Panc1 (cell line): ENCODE data around the gene KRT4. TPM values are rescaled to one million over a fixed set of nuclear protein-coding genes. Genes with fewer than 3 reads are reported as not detected.

ENCODE experiments used
- ATAC-seq: fragments of 200-7000 bp; cut with Tn5 transposase; 2 replicates; pipeline ENCODE4 v1.9.1; 2020; ENCODE audit warnings: mild to moderate bottlenecking, moderate library complexity
- BruUV-seq: library from RNA; stranded (reverse); fragments of 400-500 nt; replicated peaks from 2 replicates; lab custom pipeline; 2021; lab: Mats Ljungman, UMichigan
- CTCF ChIA-PET: fragments of 300-600 bp; sonication (Branson Sonifier 250); formaldehyde crosslinking; loops from one replicate; lab custom pipeline; 2022; ENCODE audit warnings: antibody characterized with exemption; lab: Charles Lee
- POLR2A ChIA-PET: fragments of 300-600 bp; sonication (Branson Sonifier 250); formaldehyde crosslinking; loops from one replicate; lab custom pipeline; 2022; ENCODE audit warnings: antibody characterized with exemption; lab: Charles Lee
- DNase-seq: peaks from one replicate; pipeline ENCODE4 v3.0.0-alpha.2; 2010; ENCODE audit warnings: low read depth, low spot score
- H3K27ac ChIP-seq: 2 replicates; pipeline ENCODE4 v1.5.1; 2011; ENCODE audit warnings: mild to moderate bottlenecking, low read length, inconsistent platforms
- H3K27me3 ChIP-seq: fragments of 200-500 bp; sonication (Bioruptor generic); 2 replicates; pipeline ENCODE4 v1.6.0; 2014; ENCODE audit warnings: low read length, inconsistent platforms; ENCODE audit not compliant: control insufficient read depth, insufficient read depth
- H3K36me3 ChIP-seq: fragments of 200-500 bp; sonication (Bioruptor generic); 2 replicates; pipeline ENCODE4 v1.5.1; 2014; ENCODE audit warnings: inconsistent platforms, mild to moderate bottlenecking, low read length, moderate library complexity; ENCODE audit not compliant: control insufficient read depth, insufficient read depth
- H3K4me1 ChIP-seq: 2 replicates; pipeline ENCODE4 v1.5.1; 2011; ENCODE audit warnings: inconsistent platforms, mild to moderate bottlenecking, low read length, moderate library complexity; ENCODE audit not compliant: control insufficient read depth, insufficient read depth
- H3K4me3 ChIP-seq, 2 experiments: 2 replicates each; pipeline ENCODE4 v1.5.1; 2011 to 2012; ENCODE audit warnings: low read depth in 2 of 2, low read length in 2 of 2, mild to moderate bottlenecking in 2 of 2, inconsistent platforms in 1 of 2, moderate library complexity in 1 of 2
- H3K9me3 ChIP-seq: fragments of 200-500 bp; sonication (Bioruptor generic); 2 replicates; pipeline ENCODE4 v1.5.1; 2014; ENCODE audit warnings: low read depth, mild to moderate bottlenecking, inconsistent platforms, low read length, moderate library complexity; ENCODE audit not compliant: control insufficient read depth, insufficient read depth
- POLR2AphosphoS5 ChIP-seq: IDR thresholded peaks from 2 replicates; pipeline ENCODE4 v1.6.1; 2012; ENCODE audit warnings: mild to moderate bottlenecking, low read depth, low read length, moderate library complexity
- REST ChIP-seq, 2 experiments: IDR thresholded peaks; 2 replicates each; pipeline ENCODE4 v1.6.1; 2011 to 2012; ENCODE audit warnings: low read depth in 2 of 2, control low read depth in 1 of 2, low read length in 1 of 2, mild to moderate bottlenecking in 1 of 2, moderate library complexity in 1 of 2; ENCODE audit not compliant: insufficient read depth in 1 of 2
- SIN3A ChIP-seq: IDR thresholded peaks from 2 replicates; pipeline ENCODE4 v1.6.1; 2012; ENCODE audit warnings: low read depth, mild to moderate bottlenecking, low read length, moderate library complexity, borderline replicate concordance; ENCODE audit not compliant: insufficient read depth
- TCF7L2 ChIP-seq: IDR thresholded peaks from 2 replicates; pipeline ENCODE4 v1.6.1; 2011; ENCODE audit warnings: mild to moderate bottlenecking, low read depth, low read length, inconsistent platforms
- in situ Hi-C: cut with HindIII; loops from 2 replicates; pipeline ENCODE4 v1.10.0; 2016; ENCODE audit warnings: low sequenced_read_pairs, low pct_unique_long_range_greater_than_20kb
- intact Hi-C: fragments of 100-400 bp; cut with micrococcal nuclease; formaldehyde crosslinking; loops from one replicate; pipeline ENCODE4 v1.10.0; 2022; ENCODE audit not compliant: unreplicated experiment
- total RNA-seq: library from RNA; stranded (reverse); gene quantifications from one replicate; pipeline ENCODE4 v1.2.1, GENCODE V29; 2021; ENCODE audit not compliant: unreplicated experiment
- TF ChIP-seq, protein P1 (sequence below): fragments of 450-650 bp; IDR thresholded peaks from 2 replicates; pipeline ENCODE4 v1.5.1; 2017; ENCODE audit warnings: mild to moderate bottlenecking

The KRT4 gene
- total RNA-seq, 1 experiment from 2014 or later: 0.15 TPM

GRCh38 chr12:52829986-52830770, 16.3 kb upstream of the KRT4 start:
- Histone ChIP-seq H3K4me1 (no peaks in the 10 kb centered on the region), H3K9me3 (no peaks in the 10 kb centered on the region), H3K27ac (no peak overlapping the region), H3K27me3 (no peaks in the 10 kb centered on the region), H3K4me3 (no peak overlapping the region), H3K36me3 (no peaks in the 10 kb centered on the region)
- ChIA-PET CTCF (no interaction called here), POLR2A (no interaction called here)
- ATAC-seq: no peak
- TF ChIP-seq SIN3A: no peak
- TF ChIP-seq POLR2AphosphoS5: no peak
- TF ChIP-seq REST (IDR thresholded peaks at IDR 0.05; ENCODE audit: insufficient read depth in 1 of 2, low read depth in 2 of 2, low read length in 1 of 2): no peak
- no peak for TF ChIP-seq TCF7L2
- TF ChIP-seq, protein P1, sequence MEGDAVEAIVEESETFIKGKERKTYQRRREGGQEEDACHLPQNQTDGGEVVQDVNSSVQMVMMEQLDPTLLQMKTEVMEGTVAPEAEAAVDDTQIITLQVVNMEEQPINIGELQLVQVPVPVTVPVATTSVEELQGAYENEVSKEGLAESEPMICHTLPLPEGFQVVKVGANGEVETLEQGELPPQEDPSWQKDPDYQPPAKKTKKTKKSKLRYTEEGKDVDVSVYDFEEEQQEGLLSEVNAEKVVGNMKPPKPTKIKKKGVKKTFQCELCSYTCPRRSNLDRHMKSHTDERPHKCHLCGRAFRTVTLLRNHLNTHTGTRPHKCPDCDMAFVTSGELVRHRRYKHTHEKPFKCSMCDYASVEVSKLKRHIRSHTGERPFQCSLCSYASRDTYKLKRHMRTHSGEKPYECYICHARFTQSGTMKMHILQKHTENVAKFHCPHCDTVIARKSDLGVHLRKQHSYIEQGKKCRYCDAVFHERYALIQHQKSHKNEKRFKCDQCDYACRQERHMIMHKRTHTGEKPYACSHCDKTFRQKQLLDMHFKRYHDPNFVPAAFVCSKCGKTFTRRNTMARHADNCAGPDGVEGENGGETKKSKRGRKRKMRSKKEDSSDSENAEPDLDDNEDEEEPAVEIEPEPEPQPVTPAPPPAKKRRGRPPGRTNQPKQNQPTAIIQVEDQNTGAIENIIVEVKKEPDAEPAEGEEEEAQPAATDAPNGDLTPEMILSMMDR: no peak
- in situ Hi-C loops (no loop called here), intact Hi-C loops (no loop called here)
- no TSS peak for BruUV-seq
- no peak for DNase-seq

- no peak for DNase-seq
- no peak for ATAC-seq
- no TSS peak for BruUV-seq
- no peaks in the 10 kb centered on the region for H3K9me3 ChIP-seq
- ChIA-PET POLR2A (interaction anchor here (0.9 kb wide), 1 partner anchor 12 kb away, joined by 3 read pairs; no protein-coding TSS in a partner anchor), CTCF (no interaction called here)
- in situ Hi-C loops: no loop called here
- intact Hi-C loops: no loop called here
- no peaks in the 10 kb centered on the region for H3K27me3 ChIP-seq
- TF ChIP-seq SIN3A (no peak), REST (IDR thresholded peaks at IDR 0.05; ENCODE audit: insufficient read depth in 1 of 2, low read depth in 2 of 2, low read length in 1 of 2) (no peak), TCF7L2 (no peak), POLR2AphosphoS5 (no peak)
- TF ChIP-seq, protein P1: no peak
- no peaks in the 10 kb centered on the region for H3K4me1 ChIP-seq
- no peak overlapping the region for H3K27ac ChIP-seq
- H3K4me3 ChIP-seq: no peak overlapping the region
- H3K36me3 ChIP-seq: no peaks in the 10 kb centered on the region
These were observed 14.7 kb upstream of the KRT4 start for GRCh38 chr12:52828591-52829021.
